ENCODE data around the gene PCBP3.

PCBP3 gene

DNA sequence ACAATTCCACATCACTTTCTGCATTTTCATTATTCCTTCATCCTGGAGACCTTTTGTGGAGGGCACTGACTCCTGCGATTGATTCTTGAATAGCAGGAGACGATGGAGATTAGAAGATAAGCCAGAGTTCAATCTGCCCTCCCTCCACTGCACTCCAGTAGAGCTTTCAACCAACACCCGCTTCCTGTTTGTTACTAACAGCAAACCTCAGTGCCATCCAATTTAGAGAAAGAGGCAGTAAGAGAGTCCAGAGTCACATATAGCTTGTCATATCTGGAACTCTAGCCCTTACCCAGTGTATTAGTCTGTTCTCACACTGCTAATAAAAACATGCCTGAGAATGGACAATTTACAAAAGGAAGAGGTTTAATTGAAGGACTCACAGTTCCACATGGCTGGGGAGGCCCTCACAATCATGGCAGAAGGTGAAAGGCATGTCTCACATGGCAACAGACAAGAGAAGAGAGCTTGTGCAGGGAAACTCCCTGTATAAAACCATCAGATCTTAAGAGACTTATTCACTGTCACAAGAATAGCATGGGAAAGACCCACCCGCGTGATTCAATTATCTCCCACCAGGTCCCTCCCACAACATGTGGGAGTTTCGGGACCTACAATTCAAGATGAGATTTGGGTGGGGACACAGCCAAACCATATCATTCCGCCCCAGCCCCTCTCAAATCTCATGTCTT, 55.9 kb downstream of the PCBP3 start:
- peak; percentile 37; the same call in 1 of the 2 replicates for TF ChIP-seq GATA3 (IDR thresholded peaks at IDR 0.05; ENCODE audit: low read depth, low read length)
- TF ChIP-seq GATA2 (IDR thresholded peaks at IDR 0.05; ENCODE audit: low read depth, low read length) = peak; percentile 41; the same call in 1 of the 2 replicates

GRCh38 chr21:45699966-45700365, 56.4 kb downstream of the PCBP3 start:
- no peak for TF ChIP-seq GATA2 (IDR thresholded peaks at IDR 0.05; ENCODE audit: low read depth, low read length)
- TF ChIP-seq GATA3 (IDR thresholded peaks at IDR 0.05; ENCODE audit: low read depth, low read length) = no peak

DNA sequence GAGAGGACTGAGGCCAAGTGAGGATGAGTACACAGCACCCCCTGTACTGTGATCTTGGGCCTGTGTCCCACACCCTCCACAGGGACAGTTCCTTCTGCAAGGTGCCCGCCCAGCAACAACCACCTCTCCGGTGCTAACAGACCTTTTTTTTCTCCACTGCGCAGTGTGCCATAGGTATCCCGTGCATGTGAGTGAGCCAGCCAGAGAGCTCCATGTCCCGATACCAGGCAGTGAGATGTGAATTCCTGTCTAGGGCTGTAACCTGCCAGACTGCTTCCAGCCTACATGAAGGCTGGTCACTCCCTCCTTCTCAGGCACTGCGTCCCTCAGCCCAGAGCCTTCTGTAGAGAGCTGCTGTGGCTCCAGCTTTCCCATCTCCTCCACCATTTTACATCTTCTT, 56.9 kb downstream of the PCBP3 start:
- TF ChIP-seq GATA3 (IDR thresholded peaks at IDR 0.05; ENCODE audit: low read depth, low read length) = no peak
- TF ChIP-seq GATA2 (IDR thresholded peaks at IDR 0.05; ENCODE audit: low read depth, low read length) = no peak

DNA sequence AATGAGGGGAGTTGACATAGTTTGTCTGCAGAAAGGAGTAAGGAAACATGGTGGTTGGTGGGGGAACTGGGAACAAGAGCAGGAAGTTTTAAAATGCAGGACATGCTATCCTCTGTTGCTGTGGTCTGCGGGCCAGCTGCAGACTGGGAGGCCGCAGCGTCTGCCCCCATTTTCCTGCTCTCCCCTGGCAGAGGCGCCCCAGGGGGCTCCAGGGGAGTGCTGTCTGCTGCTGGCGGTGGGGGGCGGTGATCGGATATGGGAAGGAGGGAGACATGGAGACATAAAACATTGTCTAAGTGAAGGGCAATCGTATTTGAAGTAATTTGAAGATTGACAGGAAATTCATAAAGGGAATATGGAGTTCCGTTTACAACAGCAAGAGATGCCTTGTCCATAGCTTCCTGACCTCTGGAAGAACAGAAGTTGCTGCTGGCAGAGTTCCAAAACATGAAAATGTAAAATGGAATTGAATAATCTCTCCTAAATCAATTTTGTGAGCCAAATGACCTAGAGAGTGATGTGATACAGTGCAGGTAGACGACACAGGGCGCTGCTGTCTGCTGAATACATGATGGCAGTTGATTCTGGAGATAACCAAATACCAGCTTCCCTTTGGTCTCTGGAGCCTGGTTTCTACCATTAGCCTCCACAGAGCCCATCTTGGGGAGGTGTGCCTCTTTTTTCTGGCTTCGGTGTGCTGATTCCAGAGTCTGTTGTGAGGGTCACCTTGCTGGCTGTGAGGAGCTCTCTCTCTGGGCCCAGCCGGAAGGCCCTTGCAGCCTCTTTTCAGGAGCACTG, 61.0 kb downstream of the PCBP3 start:
- TF ChIP-seq GATA3 (IDR thresholded peaks at IDR 0.05; ENCODE audit: low read depth, low read length) (peak; percentile 100), GATA2 (IDR thresholded peaks at IDR 0.05; ENCODE audit: low read depth, low read length) (peak; percentile 100)

DNA sequence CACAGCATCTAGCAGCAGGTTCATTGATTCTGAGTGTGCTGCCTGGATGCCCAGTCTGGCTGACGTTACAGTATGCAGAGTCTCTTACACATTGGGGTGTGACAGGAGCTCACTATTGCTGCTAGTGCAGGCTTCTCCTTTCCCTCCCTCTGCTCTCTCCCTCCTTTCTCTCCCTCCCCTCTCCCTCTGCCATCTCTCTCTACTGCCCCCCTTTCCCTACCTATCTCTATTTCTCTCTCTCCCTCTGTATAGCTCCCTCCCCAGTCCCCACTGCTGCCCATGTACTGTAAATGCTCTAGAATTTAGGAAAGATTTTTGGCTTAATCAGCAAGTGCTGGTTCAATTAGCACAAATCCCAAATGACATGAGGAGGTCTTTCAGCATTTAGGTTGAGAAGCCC, 62.8 kb downstream of the PCBP3 start:
- TF ChIP-seq GATA3 (IDR thresholded peaks at IDR 0.05; ENCODE audit: low read depth, low read length) = no peak
- no peak for TF ChIP-seq GATA2 (IDR thresholded peaks at IDR 0.05; ENCODE audit: low read depth, low read length)

- TF ChIP-seq GATA2 (IDR thresholded peaks at IDR 0.05; ENCODE audit: low read depth, low read length) (no peak), GATA3 (IDR thresholded peaks at IDR 0.05; ENCODE audit: low read depth, low read length) (no peak)
Measured at GRCh38 chr21:45709173-45709572, 65.6 kb downstream of the PCBP3 start.

DNA sequence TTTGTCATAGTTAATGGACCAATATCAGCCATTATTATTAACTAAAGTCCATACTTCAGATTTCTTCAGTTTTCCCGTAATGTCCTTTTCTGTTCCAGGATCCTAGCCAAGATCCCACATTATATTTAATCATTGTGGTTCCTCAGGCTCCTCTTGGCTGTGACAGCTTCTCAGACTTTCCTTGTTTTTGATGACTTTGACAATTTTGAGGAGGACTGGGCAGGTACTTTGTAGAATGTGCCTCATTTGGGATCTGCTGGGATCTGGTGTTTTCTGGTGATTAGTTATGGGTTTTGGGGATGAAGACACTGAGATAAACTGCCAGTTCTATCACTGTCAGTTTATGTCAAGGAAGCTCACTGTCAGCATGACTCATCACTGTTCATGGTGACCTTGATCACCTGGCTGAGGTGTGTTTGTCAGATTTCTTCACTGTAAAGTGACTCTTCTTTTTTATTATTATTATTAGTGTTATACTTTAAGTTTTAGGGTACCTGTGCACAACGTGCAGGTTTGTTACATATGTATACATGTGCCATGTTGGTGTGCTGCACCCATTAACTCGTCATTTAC, 66.3 kb downstream of the PCBP3 start:
- TF ChIP-seq GATA3 (IDR thresholded peaks at IDR 0.05; ENCODE audit: low read depth, low read length) (no peak), GATA2 (IDR thresholded peaks at IDR 0.05; ENCODE audit: low read depth, low read length) (no peak)

DNA sequence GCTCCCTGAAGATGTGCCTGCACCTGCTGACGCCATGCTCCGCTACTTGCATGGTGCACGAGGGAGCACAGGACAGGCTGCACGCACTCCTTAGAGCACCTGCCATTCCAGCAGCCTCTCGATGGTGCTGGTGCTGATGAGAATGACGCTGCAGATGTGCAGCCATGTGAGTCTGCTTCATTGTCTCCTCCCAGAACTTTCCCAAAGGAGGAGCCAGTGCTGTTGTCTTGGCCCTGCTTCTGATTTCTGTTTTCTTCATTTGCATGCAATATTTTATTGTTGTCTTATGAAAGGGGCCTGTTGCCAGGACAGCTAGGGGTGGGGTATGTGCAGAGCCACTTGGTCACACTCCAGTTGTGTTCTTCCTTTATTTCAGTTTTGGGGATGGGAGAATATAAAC, 70.1 kb downstream of the PCBP3 start:
- TF ChIP-seq GATA2 (IDR thresholded peaks at IDR 0.05; ENCODE audit: low read depth, low read length) (no peak), GATA3 (IDR thresholded peaks at IDR 0.05; ENCODE audit: low read depth, low read length) (no peak)

- TF ChIP-seq GATA2 (IDR thresholded peaks at IDR 0.05; ENCODE audit: low read depth, low read length) = no peak
- TF ChIP-seq GATA3 (IDR thresholded peaks at IDR 0.05; ENCODE audit: low read depth, low read length) = no peak
Measured at GRCh38 chr21:45715441-45715840, 71.9 kb downstream of the PCBP3 start.

DNA sequence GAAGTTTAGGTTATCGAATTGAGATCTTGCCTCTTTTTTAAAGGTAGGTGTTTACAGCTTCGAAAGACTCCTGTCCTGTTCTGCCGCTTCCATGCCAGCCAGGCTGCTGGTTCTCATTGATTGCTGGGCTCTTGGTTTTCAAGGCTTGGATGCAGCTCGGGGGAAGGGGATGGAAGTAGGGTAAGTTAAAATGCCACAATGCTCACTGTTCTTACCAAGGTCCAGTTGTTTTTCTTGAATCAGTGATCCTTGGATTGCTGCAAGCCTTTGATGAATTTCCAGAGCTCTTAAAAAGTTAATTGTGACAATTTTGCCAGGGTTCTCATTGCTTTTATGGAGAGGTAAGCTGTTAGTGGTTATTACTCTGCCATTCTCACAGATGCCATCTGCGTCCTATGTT, 74.9 kb downstream of the PCBP3 start:
- TF ChIP-seq GATA3 (IDR thresholded peaks at IDR 0.05; ENCODE audit: low read depth, low read length) (no peak), GATA2 (IDR thresholded peaks at IDR 0.05; ENCODE audit: low read depth, low read length) (no peak)

DNA sequence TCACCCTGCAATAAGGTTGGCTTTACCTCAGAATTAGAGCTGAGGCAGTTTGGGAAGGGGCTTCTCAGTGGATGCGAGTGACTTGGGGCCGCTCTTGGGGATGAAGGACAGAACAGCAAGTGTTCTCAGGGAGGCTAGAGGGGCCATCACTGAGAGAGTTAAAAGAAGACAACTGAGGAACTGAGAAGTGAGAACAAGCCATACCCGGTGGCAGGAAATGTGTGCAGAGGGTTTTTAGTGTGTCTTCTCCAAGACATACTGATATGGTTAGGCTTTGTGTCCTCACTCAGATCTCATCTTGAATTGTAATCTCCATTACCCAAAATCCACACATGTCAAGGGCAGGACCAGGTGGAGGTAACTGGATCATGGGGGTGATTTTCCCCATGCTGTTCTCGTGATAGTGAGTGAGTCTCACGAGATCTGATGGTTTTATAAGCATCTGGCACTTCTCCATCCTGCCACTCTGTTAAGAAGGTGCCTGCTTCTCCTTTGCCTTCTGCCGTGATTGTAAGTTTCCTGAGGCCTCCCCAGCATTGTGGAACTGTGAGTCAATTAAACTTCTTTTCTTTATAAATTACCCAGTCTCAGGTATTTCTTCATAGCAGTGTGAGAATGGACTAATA, 75.8 kb downstream of the PCBP3 start:
- no peak for TF ChIP-seq GATA3 (IDR thresholded peaks at IDR 0.05; ENCODE audit: low read depth, low read length)
- no peak for TF ChIP-seq GATA2 (IDR thresholded peaks at IDR 0.05; ENCODE audit: low read depth, low read length)

GRCh38 chr21:45721671-45722070, 78.1 kb downstream of the PCBP3 start:
- TF ChIP-seq GATA3 (IDR thresholded peaks at IDR 0.05; ENCODE audit: low read depth, low read length) (no peak), GATA2 (IDR thresholded peaks at IDR 0.05; ENCODE audit: low read depth, low read length) (no peak)

GRCh38 chr21:45723049-45723958, 79.8 kb downstream of the PCBP3 start:
- TF ChIP-seq GATA2 (IDR thresholded peaks at IDR 0.05; ENCODE audit: low read depth, low read length) = no peak
- no peak for TF ChIP-seq GATA3 (IDR thresholded peaks at IDR 0.05; ENCODE audit: low read depth, low read length)
